Upper lobe of left lung (tissue), 4 donors: ENCODE results near the gene ERCC8.

Source experiments
- CTCF ChIP-seq, 6 experiments: fragments of 450-650 bp in 4 of 6; fragments of 200-600 bp in 2 of 6; sonication (generic) in 2 of 6; IDR thresholded peaks; one replicate each; pipeline ENCODE4 v1.5.1; 2016 to 2019; ENCODE audit warnings: antibody characterized with exemption in 6 of 6
- EP300 ChIP-seq, 4 donors: sonication (generic); formaldehyde crosslinking; IDR thresholded peaks; one replicate each; pipeline ENCODE4 v1.5.1; 2017; ENCODE audit warnings: antibody characterized with exemption in 4 of 4, control low read depth in 2 of 4
- POLR2A ChIP-seq, 4 donors: fragments of 450-650 bp; IDR thresholded peaks; one replicate each; pipeline ENCODE4 v1.5.1; 2016 to 2017; ENCODE audit warnings: antibody characterized with exemption in 4 of 4, mild to moderate bottlenecking in 2 of 4

GRCh38 chr5:60893521-60893920 is 51.3 kb downstream of the ERCC8 start:
- TF ChIP-seq EP300 (IDR thresholded peaks at IDR 0.05) (no peak), POLR2A (IDR thresholded peaks at IDR 0.05) (no peak), CTCF (IDR thresholded peaks at IDR 0.05) (no peak)
